ENCODE measurements around the gene TMEM25.
"Not testable (repeated sequence)": the region's sequence is repeated elsewhere in the genome, so short reads cannot be mapped to it uniquely, and the experiment has no call there.

The TMEM25 gene

GRCh38 chr11:118552341-118552740 is 21.3 kb downstream of the TMEM25 start:
- Histone ChIP-seq H3K36me3 (ENCODE audit: control insufficient read depth, insufficient read depth, low read length) (peaks cover 29% of the 10 kb centered on the region), H3K9me3 (ENCODE audit: control insufficient read depth, insufficient read depth, low read depth, low read length) (no peaks in the 10 kb centered on the region), H3K9ac (ENCODE audit: low read length) (no peak overlapping the region), H3K4me1 (ENCODE audit: control insufficient read depth, insufficient read depth, low read length) (no peaks in the 10 kb centered on the region), H3K27me3 (ENCODE audit: control insufficient read depth, insufficient read depth, low read length) (no peaks in the 10 kb centered on the region), H3K27ac (ENCODE audit: low read depth, low read length) (no peak overlapping the region), H3K4me3 (ENCODE audit: low read depth, low read length) (no peak overlapping the region)

GRCh38 chr11:118560806-118561205 is 29.8 kb downstream of the TMEM25 start:
- Histone ChIP-seq H3K27ac (ENCODE audit: low read depth, low read length) (no peak overlapping the region), H3K36me3 (ENCODE audit: control insufficient read depth, insufficient read depth, low read length) (peaks cover 16% of the 10 kb centered on the region; the same call in 1 of the 2 replicates), H3K4me3 (ENCODE audit: low read depth, low read length) (no peak overlapping the region), H3K9ac (ENCODE audit: low read length) (no peak overlapping the region), H3K27me3 (ENCODE audit: control insufficient read depth, insufficient read depth, low read length) (no peaks in the 10 kb centered on the region), H3K4me1 (ENCODE audit: control insufficient read depth, insufficient read depth, low read length) (no peaks in the 10 kb centered on the region), H3K9me3 (ENCODE audit: control insufficient read depth, insufficient read depth, low read depth, low read length) (no peaks in the 10 kb centered on the region)

DNA sequence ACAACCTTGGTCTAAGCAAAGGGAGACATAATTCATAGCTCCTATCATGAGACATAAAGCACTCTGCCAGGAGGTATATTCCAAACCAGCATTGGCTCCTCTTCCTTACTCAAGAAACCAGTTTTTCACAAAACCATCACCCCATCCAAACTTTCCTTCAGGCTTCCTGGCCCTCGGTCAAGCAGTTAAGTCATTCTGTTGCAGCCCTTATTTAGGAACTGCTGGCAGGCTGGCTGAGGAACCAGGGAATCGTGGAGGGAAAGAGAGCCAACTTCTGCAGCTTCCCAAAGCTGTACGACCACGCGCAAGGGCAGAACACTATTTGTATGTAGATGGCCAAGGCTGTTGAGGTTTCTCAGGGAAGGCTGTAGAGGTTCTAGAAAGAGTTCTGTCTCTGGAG is 34.1 kb downstream of the TMEM25 start:
- Histone ChIP-seq H3K27ac (ENCODE audit: low read depth, low read length) (no peak overlapping the region), H3K27me3 (ENCODE audit: control insufficient read depth, insufficient read depth, low read length) (no peaks in the 10 kb centered on the region), H3K36me3 (ENCODE audit: control insufficient read depth, insufficient read depth, low read length) (no peaks in the 10 kb centered on the region), H3K9ac (ENCODE audit: low read length) (no peak overlapping the region), H3K4me3 (ENCODE audit: low read depth, low read length) (peak overlapping the region; percentile 30; the same call in 1 of the 2 replicates), H3K9me3 (ENCODE audit: control insufficient read depth, insufficient read depth, low read depth, low read length) (no peaks in the 10 kb centered on the region), H3K4me1 (ENCODE audit: control insufficient read depth, insufficient read depth, low read length) (no peaks in the 10 kb centered on the region)

DNA sequence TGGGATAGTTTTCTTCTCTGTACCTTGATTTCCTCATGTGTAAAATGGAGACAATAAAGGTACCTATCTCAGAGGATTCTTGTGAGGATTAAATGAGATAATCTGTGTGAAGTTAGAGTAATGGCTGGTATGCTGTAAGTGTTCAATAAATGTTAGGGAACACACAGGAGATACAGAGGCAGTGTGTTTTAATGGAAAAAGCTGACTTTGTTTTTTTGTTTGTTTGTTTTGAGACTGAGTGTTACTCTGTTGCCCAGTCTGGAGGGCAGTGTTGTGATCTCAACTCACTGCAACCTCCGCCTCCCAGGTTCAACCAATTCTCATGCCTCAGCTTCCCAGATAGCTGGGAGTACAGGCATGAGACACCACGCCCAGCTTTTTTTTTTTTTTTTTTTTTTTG is 38.7 kb downstream of the TMEM25 start:
- 0 out of 2 replicates have a peak, but pooled peaks cover 3% of the 10 kb centered on the region for H3K4me1 ChIP-seq (ENCODE audit: control insufficient read depth, insufficient read depth, low read length)
- no peaks in the 10 kb centered on the region for H3K27me3 ChIP-seq (ENCODE audit: control insufficient read depth, insufficient read depth, low read length)
- H3K4me3 ChIP-seq (ENCODE audit: low read depth, low read length): no peak overlapping the region
- H3K27ac ChIP-seq (ENCODE audit: low read depth, low read length): no peak overlapping the region
- peaks cover 8% of the 10 kb centered on the region for H3K36me3 ChIP-seq (ENCODE audit: control insufficient read depth, insufficient read depth, low read length)
- no peaks in the 10 kb centered on the region for H3K9me3 ChIP-seq (ENCODE audit: control insufficient read depth, insufficient read depth, low read depth, low read length)
- H3K9ac ChIP-seq (ENCODE audit: low read length): no peak overlapping the region

DNA sequence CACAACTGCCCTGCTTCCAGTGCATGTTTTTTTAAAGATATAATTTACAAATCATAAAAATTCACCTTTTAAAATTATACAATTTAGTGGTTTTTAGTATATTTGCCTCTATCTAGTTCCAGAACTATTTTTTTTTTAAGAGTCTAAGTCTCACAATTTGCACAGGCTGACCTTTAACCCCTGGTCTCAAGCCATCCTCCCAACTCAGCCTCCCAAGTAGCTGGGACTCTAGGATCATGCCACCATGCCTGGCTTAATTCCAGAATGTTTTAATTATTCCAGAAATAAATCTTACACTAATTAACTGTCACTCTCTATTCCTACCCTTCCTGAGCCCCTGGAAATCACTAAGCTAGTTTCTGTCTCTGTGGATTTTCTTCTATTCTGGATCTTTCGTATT is 39.8 kb downstream of the TMEM25 start:
- no peak overlapping the region for H3K4me3 ChIP-seq (ENCODE audit: low read depth, low read length)
- peaks cover 8% of the 10 kb centered on the region for H3K36me3 ChIP-seq (ENCODE audit: control insufficient read depth, insufficient read depth, low read length)
- H3K9me3 ChIP-seq (ENCODE audit: control insufficient read depth, insufficient read depth, low read depth, low read length): no peaks in the 10 kb centered on the region
- 0 out of 2 replicates have a peak, but pooled peaks cover 3% of the 10 kb centered on the region for H3K4me1 ChIP-seq (ENCODE audit: control insufficient read depth, insufficient read depth, low read length)
- no peak overlapping the region for H3K27ac ChIP-seq (ENCODE audit: low read depth, low read length)
- H3K9ac ChIP-seq (ENCODE audit: low read length): no peak overlapping the region
- no peaks in the 10 kb centered on the region for H3K27me3 ChIP-seq (ENCODE audit: control insufficient read depth, insufficient read depth, low read length)

GRCh38 chr11:118571701-118572060 is 40.7 kb downstream of the TMEM25 start:
- H3K27me3 ChIP-seq (ENCODE audit: control insufficient read depth, insufficient read depth, low read length); H3K4me1 ChIP-seq (ENCODE audit: control insufficient read depth, insufficient read depth, low read length); H3K36me3 ChIP-seq (ENCODE audit: control insufficient read depth, insufficient read depth, low read length); H3K9me3 ChIP-seq (ENCODE audit: control insufficient read depth, insufficient read depth, low read depth, low read length); H3K9ac ChIP-seq (ENCODE audit: low read length); H3K27ac ChIP-seq (ENCODE audit: low read depth, low read length): not testable (repeated sequence)
- peak overlapping the region; percentile 98 for H3K4me3 ChIP-seq (ENCODE audit: low read depth, low read length)

DNA sequence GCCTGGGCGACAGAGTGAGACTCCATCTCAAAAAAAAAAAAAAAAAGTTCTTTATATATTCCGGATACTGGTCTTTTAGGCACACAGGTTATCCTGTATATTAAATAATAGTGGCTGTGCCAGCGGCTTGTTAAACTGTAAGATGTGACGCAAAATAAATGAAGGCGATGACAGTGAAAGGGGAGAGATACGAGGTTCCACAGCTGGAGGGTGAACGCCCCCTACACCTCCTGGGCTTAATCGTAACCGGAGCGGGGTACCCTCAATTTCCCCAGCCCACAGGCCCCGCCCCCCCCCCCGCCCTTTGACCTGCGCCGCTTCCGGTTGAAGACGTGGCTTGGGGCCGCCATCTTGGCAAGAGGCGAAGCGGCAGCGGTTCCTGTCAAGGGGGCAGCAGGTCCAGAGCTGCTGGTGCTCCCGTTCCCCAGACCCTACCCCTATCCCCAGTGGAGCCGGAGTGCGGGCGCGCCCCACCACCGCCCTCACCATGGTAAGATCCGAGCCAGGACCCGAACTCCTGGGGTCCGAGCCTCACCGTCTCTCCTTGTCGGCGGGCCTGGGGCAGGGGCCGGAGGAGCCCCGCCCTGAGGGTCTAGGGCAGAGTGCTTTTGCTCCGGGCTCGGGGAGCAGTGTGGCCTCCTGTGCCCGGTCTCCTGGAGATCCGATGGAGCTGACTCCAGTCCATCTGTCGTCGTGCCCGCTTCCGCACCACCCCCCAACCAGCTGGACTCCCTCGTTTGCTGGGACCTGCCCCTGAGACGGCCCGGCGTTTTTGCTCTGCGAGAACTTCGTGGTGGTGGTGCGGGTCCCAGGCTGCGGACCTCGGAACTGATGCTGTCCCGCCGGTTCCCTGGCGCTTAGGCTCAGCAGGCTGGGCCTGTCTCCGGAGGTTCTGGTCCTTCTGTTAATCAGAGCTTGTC is 41.3 kb downstream of the TMEM25 start, which contains the start of gene ARCN1:
ARCN1 (plus strand) TSS at position 349 of the 920 bp plus-strand sequence; CDS start at position 488, 139 bp downstream.
- H3K27ac ChIP-seq (ENCODE audit: low read depth, low read length): peak within 1 kb of the TSS; percentile 99
- H3K36me3 ChIP-seq (ENCODE audit: control insufficient read depth, insufficient read depth, low read length): peaks cover 8% of the 10 kb centered on the region
- H3K9me3 ChIP-seq (ENCODE audit: control insufficient read depth, insufficient read depth, low read depth, low read length): no peaks in the 10 kb centered on the region
- H3K4me1 ChIP-seq (ENCODE audit: control insufficient read depth, insufficient read depth, low read length): 0 out of 2 replicates have a peak, but pooled peaks cover 3% of the 10 kb centered on the region
- peak within 1 kb of the TSS; percentile 98 for H3K9ac ChIP-seq (ENCODE audit: low read length)
- H3K4me3 ChIP-seq (ENCODE audit: low read depth, low read length): peak within 1 kb of the TSS; percentile 98
- H3K27me3 ChIP-seq (ENCODE audit: control insufficient read depth, insufficient read depth, low read length): no peaks in the 10 kb centered on the region

GRCh38 chr11:118572981-118573550 is 42.1 kb downstream of the TMEM25 start:
- peak overlapping the region; percentile 98 for H3K9ac ChIP-seq (ENCODE audit: low read length)
- 0 out of 2 replicates have a peak, but pooled peaks cover 3% of the 10 kb centered on the region for H3K4me1 ChIP-seq (ENCODE audit: control insufficient read depth, insufficient read depth, low read length)
- no peaks in the 10 kb centered on the region for H3K9me3 ChIP-seq (ENCODE audit: control insufficient read depth, insufficient read depth, low read depth, low read length)
- H3K27me3 ChIP-seq (ENCODE audit: control insufficient read depth, insufficient read depth, low read length): no peaks in the 10 kb centered on the region
- peaks cover 8% of the 10 kb centered on the region for H3K36me3 ChIP-seq (ENCODE audit: control insufficient read depth, insufficient read depth, low read length)
- H3K27ac ChIP-seq (ENCODE audit: low read depth, low read length): peak overlapping the region; percentile 99
- peak overlapping the region; percentile 98 for H3K4me3 ChIP-seq (ENCODE audit: low read depth, low read length)

DNA sequence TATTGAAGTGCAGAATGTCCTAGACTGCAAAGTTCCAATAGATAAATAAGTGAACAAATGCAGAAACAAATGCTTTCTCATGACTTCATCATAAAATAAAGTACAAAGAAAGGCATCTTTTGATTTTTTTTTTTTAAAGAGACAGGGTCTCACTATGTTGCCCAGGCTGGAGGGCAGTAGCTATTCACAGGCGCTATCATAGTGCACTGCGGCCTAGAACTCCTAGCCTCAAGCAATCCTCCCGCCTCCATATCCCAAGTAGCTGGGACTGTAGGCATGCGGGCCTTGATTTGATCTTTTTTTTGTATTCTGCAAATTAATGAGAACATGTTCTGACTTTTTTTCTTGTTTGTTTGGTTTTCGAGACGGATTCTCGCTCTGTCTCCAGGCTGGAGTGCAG is 43.6 kb downstream of the TMEM25 start:
- Histone ChIP-seq H3K4me3 (ENCODE audit: low read depth, low read length) (peak overlapping the region; percentile 98; the same call in 1 of the 2 replicates), H3K27ac (ENCODE audit: low read depth, low read length) (no peak overlapping the region), H3K4me1 (ENCODE audit: control insufficient read depth, insufficient read depth, low read length) (0 out of 2 replicates have a peak, but pooled peaks cover 3% of the 10 kb centered on the region), H3K9me3 (ENCODE audit: control insufficient read depth, insufficient read depth, low read depth, low read length) (no peaks in the 10 kb centered on the region), H3K27me3 (ENCODE audit: control insufficient read depth, insufficient read depth, low read length) (no peaks in the 10 kb centered on the region), H3K9ac (ENCODE audit: low read length) (no peak overlapping the region), H3K36me3 (ENCODE audit: control insufficient read depth, insufficient read depth, low read length) (peaks cover 8% of the 10 kb centered on the region)

DNA sequence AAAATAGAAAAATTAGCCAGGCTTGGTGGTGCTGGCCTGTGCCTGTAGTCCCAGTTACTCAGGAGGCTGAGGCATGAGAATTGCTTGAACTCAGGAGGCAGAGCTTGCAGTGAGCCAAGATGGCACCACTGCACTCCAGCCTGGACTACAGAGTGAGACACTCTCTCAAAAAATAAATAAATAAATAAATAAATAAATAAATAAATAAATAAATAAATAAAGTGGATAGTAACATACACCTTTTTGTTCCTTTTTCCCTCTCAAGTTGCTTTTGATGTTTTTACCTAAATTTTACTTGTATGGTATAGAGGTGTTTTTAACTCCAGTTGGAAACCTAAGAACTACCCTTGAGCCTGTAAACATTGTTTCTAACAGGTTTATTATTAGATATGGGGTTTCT is 47.0 kb downstream of the TMEM25 start:
- H3K27ac ChIP-seq (ENCODE audit: low read depth, low read length); H3K9ac ChIP-seq (ENCODE audit: low read length); H3K4me3 ChIP-seq (ENCODE audit: low read depth, low read length); H3K27me3 ChIP-seq (ENCODE audit: control insufficient read depth, insufficient read depth, low read length); H3K9me3 ChIP-seq (ENCODE audit: control insufficient read depth, insufficient read depth, low read depth, low read length); H3K4me1 ChIP-seq (ENCODE audit: control insufficient read depth, insufficient read depth, low read length): not testable (repeated sequence)
- peaks cover 24% of the 10 kb centered on the region for H3K36me3 ChIP-seq (ENCODE audit: control insufficient read depth, insufficient read depth, low read length)

- Histone ChIP-seq H3K36me3 (ENCODE audit: control insufficient read depth, insufficient read depth, low read length) (peaks cover 53% of the 10 kb centered on the region), H3K9ac (ENCODE audit: low read length) (no peak overlapping the region)
Measured at GRCh38 chr11:118581057-118581456, 50.1 kb downstream of the TMEM25 start.

More at GRCh38 chr11:118581057-118581456, 50.1 kb downstream of the TMEM25 start:
- Histone ChIP-seq H3K27ac (ENCODE audit: low read depth, low read length) (no peak overlapping the region), H3K4me1 (ENCODE audit: control insufficient read depth, insufficient read depth, low read length) (no peaks in the 10 kb centered on the region), H3K9me3 (ENCODE audit: control insufficient read depth, insufficient read depth, low read depth, low read length) (no peaks in the 10 kb centered on the region), H3K4me3 (ENCODE audit: low read depth, low read length) (no peak overlapping the region), H3K27me3 (ENCODE audit: control insufficient read depth, insufficient read depth, low read length) (no peaks in the 10 kb centered on the region)

All from HUES6 (cell line).